NCI-H1436 treated with DMSO at 0.1 percent for 48 hours (cell line): ENCODE data around the gene HPSE2.

Experiments
- DNase-seq: peaks from one replicate; lab custom pipeline; 2025; lab: John Stamatoyannopoulos, UW

The HPSE2 gene

GRCh38 chr10:98617906-98618520, 617.6 kb downstream of the HPSE2 start:
- no peak for DNase-seq

GRCh38 chr10:98613446-98613845, 622.2 kb downstream of the HPSE2 start:
- DNase-seq, result no peak

- no peak for DNase-seq
These were observed 624.2 kb downstream of the HPSE2 start for GRCh38 chr10:98611436-98611835.

GRCh38 chr10:98610836-98611235, 624.8 kb downstream of the HPSE2 start:
- DNase-seq, result no peak

- no peak for DNase-seq
These were observed 625.4 kb downstream of the HPSE2 start for GRCh38 chr10:98610301-98610700.

DNA sequence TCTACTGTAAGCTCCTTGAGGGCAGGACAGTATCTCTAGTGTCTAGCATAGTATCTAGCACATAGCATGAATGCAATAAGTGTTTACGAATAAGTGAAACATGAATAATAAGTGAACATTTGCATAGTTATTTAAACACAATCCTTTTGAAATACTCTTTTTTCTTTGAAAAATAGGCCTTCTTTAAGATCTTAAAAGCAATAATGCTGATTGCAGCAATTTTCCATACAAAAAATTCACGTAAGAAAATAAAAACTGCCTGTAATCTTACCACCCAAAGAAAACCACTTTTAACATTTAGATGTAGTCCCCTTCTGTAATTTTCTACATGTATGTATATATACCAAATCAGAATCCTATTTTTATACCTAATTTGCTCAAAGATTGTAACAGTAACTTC, 626.4 kb downstream of the HPSE2 start:
- DNase-seq, result no peak

DNA sequence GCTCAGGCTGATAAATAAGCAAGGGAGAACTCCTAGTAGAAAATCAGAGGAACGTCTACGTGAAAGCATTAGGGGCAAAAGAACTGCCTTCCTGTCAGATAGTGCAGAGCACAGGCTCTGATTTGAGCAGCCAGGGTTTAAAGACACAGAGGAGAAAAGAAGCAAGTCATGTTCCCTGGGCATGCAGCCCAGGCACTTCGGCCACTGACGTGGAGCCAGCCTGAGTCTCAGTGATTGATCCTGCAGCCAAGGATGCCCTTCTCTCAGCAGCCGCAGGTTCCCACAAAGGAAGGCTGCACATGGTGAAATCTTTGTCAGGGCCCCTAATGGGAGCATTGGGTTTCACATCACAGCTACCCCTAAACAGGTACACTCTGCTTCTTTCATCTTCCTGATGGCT, 627.2 kb downstream of the HPSE2 start:
- DNase-seq, result no peak

DNA sequence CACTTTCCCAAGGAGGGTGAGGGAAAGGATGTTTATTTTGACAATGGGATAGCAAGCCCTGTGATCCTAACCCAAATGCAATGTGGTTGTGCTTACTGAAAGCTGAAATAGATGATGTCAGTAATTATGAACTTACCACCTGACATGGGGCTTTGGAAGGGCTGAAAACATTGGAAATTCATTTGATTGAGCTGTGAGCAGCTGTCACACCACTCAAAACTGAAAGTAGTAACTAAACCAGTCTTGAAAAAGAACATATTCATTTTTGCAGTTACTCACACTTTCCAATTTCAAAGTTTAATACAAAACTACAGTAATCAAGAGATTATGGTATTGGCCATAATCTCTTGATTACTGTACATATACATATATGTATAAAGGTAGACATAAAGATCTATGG, 633.4 kb downstream of the HPSE2 start:
- no peak for DNase-seq

DNA sequence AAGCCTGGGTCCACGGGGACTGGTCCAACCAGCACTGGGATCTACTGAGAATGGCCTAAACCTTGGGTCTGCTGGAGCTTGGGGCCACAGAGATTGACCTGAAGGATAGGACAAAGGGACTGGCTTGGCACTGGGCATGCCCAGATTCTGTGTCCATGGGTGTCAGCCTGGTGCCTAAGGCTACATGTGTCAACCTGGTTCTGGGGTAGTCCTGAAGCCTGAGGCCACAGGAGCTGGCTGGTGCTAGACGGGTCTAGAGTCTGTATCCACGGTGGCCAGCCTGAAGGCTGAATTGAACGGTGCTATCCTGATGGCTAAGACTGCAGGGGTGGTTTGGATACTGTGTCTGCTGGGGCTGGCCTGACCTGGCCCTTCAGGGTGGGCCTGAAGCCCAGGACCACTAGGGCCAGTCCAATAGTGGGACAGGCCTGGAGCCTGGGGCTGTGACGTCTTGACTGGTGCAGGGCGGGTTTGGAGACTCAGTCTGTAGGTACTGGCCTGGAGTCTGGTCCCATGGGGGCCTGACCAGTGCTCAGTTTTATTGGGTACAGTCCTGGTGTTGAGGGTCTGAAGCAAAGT, 636.5 kb downstream of the HPSE2 start:
- no peak for DNase-seq

- no peak for DNase-seq
These were observed 639.2 kb downstream of the HPSE2 start for GRCh38 chr10:98596404-98596803.

- DNase-seq, result no peak
These were observed 646.0 kb downstream of the HPSE2 start for GRCh38 chr10:98589691-98590090.

DNA sequence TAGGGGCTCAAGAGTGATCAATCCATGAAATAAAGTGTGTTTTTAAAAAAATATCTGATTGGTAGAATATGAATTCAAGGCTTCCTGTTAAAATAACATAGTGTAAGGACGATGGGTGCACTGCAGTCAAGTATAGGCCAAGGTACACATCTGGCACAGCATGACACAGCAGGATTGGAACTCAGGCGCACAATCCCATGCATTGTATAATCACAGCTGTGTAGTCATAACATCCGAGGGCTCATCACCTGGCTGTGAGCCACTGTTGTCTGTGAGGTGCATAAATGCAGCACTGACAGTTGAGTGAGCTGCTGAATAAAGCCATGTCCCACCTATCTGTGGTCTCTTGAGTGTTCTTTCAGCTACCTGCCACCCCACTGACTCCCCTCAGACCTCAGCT, 646.6 kb downstream of the HPSE2 start:
- no peak for DNase-seq

DNA sequence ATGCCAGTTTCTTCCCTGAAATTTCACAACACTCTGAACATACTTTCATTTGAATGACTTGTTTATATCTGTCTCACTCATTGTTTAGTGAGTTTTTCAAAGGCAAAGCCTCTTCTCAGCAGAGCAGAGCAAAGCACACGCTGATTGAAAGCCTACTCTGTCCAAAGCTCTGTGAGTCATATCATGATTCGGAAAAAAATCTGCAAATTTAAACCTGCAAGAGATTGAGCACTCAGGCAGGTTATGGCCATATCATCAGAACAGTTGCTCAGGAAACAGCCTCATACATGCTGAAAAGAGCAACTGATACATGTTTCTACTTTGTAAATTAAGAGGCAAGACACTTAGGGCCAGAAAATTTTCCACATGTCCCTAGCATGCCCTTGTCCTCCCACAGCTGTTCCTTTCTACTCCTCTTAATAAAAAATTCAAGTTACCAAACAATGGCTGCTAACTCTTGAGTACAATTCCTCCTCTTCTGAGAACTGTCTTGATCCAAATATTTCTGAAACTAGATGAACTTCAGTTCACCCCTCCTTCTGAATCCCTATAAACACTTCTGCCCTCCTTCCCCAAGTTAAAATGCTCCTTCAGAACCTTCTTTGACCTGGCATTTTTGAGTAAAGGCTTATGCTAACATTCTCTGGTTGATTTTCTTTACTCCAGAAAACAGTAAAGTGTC, 648.4 kb downstream of the HPSE2 start:
- no peak for DNase-seq

- no peak for DNase-seq
These were observed 649.6 kb downstream of the HPSE2 start for GRCh38 chr10:98586096-98586495.

DNA sequence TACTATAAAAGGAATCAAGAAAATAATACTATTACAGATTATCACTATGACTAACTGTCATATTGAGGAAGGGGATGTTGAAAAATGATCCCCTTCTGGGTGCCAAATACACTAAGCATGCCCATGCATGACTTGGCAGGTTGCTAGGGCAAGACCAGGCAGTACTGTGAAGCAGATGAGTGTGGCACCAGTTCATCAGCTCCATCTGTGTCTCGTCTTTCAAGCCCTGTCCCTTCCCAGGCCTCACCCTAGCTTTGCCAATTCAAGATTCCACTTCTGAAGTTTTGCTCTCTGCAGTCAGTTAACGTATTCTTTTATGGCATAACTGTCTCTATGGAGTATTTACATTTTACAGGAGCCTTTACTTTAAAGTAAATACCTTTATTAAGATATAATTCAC, 653.3 kb downstream of the HPSE2 start:
- no peak for DNase-seq

GRCh38 chr10:98577578-98577977, 658.1 kb downstream of the HPSE2 start:
- DNase-seq, result no peak

DNA sequence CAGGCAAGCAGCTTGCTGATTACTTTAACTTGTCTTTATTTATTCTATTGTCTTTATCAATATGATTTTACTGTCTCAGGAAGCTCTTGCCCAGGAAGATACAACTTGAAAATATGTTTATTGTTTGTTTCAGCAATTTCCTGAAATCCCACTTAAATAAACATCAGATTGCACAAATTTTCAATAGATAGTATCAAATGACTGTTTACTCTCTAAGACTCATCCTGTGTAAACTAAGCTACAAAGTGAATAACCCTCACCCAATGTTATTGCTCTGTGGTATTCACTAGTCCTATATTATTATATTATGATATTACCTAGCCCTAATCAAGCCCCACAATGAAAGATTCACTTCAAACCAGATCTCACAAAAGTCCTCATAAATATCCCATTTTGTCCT, 658.5 kb downstream of the HPSE2 start:
- DNase-seq, result no peak

DNA sequence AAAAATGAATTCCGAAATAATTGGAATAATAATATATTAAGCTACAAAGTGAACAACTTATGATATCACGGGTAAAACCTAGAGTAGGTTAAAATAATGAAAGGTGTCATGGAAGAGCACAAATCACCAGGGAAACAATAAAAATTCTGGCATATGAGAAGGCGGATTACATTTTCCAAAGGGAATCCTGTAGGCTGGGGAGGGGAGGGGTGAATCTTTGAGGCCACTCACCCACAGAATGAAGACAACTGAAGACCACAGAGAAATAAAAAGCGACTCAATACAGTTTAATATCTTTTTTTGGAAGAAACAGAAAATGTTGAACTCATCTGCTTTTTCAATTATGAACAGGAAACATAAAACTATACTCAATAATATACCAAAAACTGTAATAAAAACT, 659.6 kb downstream of the HPSE2 start:
- DNase-seq, result no peak

- DNase-seq, result no peak
These were observed 663.1 kb downstream of the HPSE2 start for GRCh38 chr10:98572594-98572993.

- DNase-seq, result no peak
These were observed 664.8 kb downstream of the HPSE2 start for GRCh38 chr10:98570834-98571233.

DNA sequence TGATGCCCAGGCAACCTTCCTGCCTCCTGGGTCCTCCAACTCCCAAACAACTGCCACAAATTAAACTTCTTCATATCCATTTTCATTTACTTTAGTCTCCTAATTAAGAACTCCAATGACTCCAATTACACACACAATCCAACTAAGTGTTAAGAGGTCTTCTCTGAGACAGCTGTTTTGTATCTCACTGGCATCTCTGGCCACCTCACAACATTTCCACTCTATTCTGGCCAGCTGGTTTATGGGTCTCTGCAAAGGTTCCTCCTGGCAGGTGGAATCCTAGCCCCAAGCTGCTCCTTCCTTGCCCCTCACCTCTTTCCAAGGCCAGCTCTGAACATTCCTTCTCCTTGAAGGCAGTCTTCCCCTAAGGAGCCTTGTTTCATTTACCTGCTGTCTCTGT, 665.8 kb downstream of the HPSE2 start:
- DNase-seq, result no peak

DNA sequence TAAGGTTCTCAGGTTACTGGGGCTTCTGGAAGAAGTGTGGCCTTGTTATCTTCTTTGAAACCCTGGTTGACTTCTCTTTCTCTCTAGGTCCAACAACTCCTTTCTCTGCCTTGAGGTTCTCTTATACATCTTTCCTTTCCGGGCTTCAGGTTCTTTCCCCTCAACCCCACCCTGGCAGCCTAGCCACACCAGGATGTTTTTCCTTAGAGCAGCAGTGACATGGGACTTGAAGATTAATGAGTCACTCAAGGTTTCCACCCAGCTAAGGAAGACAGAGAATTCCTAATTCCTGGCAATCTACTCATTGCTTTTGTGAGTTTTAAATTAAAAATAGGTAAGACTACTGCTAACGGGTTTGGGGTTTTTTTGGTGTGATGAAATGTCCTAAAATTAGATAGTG, 667.1 kb downstream of the HPSE2 start:
- no peak for DNase-seq

GRCh38 chr10:98567391-98568133, 668.1 kb downstream of the HPSE2 start:
- no peak for DNase-seq
